NCI-H748 treated with DMSO at 0.1 percent for 48 hours (cell line): ENCODE results near the gene UBR1.
A peak's percentile ranks its signal among the peaks of the same experiment; 100 is the strongest.
"Not testable (repeated sequence)": the region's sequence is repeated elsewhere in the genome, so short reads cannot be mapped to it uniquely, and the experiment has no call there.

Experiments
- DNase-seq: peaks from one replicate; lab custom pipeline; 2025; lab: John Stamatoyannopoulos, UW

UBR1 gene

GRCh38 chr15:43105778-43106485 is at the start of gene UBR1:
Gene UBR1 (minus strand): TSS chr15:43106038. CDS start chr15:43106022, 16 bp downstream.
- peak; percentile 41 for DNase-seq

GRCh38 chr15:43153269-43153668 is 47.4 kb upstream of the UBR1 start:
- DNase-seq: no peak

- no peak for DNase-seq
Observed at GRCh38 chr15:43151688-43152087, 45.9 kb upstream of the UBR1 start.

GRCh38 chr15:43150191-43150929 is 44.5 kb upstream of the UBR1 start:
- DNase-seq: no peak

GRCh38 chr15:43146184-43146583 is 40.3 kb upstream of the UBR1 start:
- DNase-seq: no peak

GRCh38 chr15:43144512-43144911 is 38.7 kb upstream of the UBR1 start:
- no peak for DNase-seq

- DNase-seq: no peak
Observed at GRCh38 chr15:43143203-43143941, 37.5 kb upstream of the UBR1 start.

GRCh38 chr15:43135351-43135750 is 29.5 kb upstream of the UBR1 start:
- DNase-seq: no peak

- no peak for DNase-seq
Observed at GRCh38 chr15:43134157-43134635, 28.4 kb upstream of the UBR1 start.

GRCh38 chr15:43133430-43134156 is 27.8 kb upstream of the UBR1 start, which contains the start of gene TMEM62:
Gene TMEM62 (plus strand): TSS chr15:43133586. CDS start chr15:43133803, 217 bp downstream.
- DNase-seq: peak; percentile 42

- no peak for DNase-seq
Observed at GRCh38 chr15:43132830-43133429, 27.1 kb upstream of the UBR1 start.

- no peak for DNase-seq
Observed at GRCh38 chr15:43128980-43129335, 23.1 kb upstream of the UBR1 start.

GRCh38 chr15:43128174-43128979 is 22.5 kb upstream of the UBR1 start:
- DNase-seq: not testable (repeated sequence)

- DNase-seq: peak; percentile 89
Observed at GRCh38 chr15:43127752-43128151, 21.9 kb upstream of the UBR1 start.

GRCh38 chr15:43126356-43126755 is 20.5 kb upstream of the UBR1 start:
- DNase-seq: no peak

- no peak for DNase-seq
Observed at GRCh38 chr15:43125100-43125661, 19.3 kb upstream of the UBR1 start.

GRCh38 chr15:43121863-43122262 is 16.0 kb upstream of the UBR1 start:
- DNase-seq: no peak

GRCh38 chr15:43118829-43119228 is 13.0 kb upstream of the UBR1 start:
- no peak for DNase-seq

- DNase-seq: no peak
Observed at GRCh38 chr15:43118286-43118685, 12.4 kb upstream of the UBR1 start.

GRCh38 chr15:43111354-43111753 is 5.5 kb upstream of the UBR1 start:
- DNase-seq: no peak
